H1 (cell line): ENCODE data around the gene RDH16. TPM values are rescaled to one million over a fixed set of nuclear protein-coding genes. Genes with fewer than 3 reads are reported as not detected.

ENCODE experiments used
- CTCF ChIA-PET: fragments of 300-600 bp; sonication (Branson Sonifier 250); formaldehyde crosslinking; loops from one replicate; lab custom pipeline; 2021; ENCODE audit not compliant: partially characterized antibody; lab: Charles Lee
- POLR2A ChIA-PET: fragments of 300-600 bp; sonication (Branson Sonifier 250); formaldehyde crosslinking; loops from one replicate; lab custom pipeline; 2021; ENCODE audit warnings: inconsistent platforms; ENCODE audit not compliant: partially characterized antibody; lab: Charles Lee
- DNase-seq, 2 experiments: peaks; one replicate each; pipeline versions ENCODE4 v3.0.0 to v3.0.0-alpha.2; 2010 to 2022; ENCODE audit warnings: low spot score in 2 of 2, low read depth in 1 of 2, mixed read lengths in 1 of 2
- FAIRE-seq: peaks from 2 replicates; lab custom pipeline; 2011; peaks lifted over from hg19 to GRCh38; lab: Jason Lieb, UNC
- H2AFZ ChIP-seq: 2 replicates; pipeline ENCODE4 v1.8.1; 2012; ENCODE audit warnings: low read length, inconsistent platforms
- H2AK5ac ChIP-seq: 2 replicates; pipeline ENCODE4 v1.6.1; 2013; ENCODE audit warnings: low read depth, low read length
- H2BK120ac ChIP-seq: replicated peaks from 2 replicates; pipeline ENCODE3; 2013; ENCODE audit warnings: low read depth, low read length, inconsistent platforms
- H2BK12ac ChIP-seq: 2 replicates; pipeline ENCODE4 v1.6.1; 2013; ENCODE audit warnings: low read depth, low read length
- H2BK15ac ChIP-seq: 2 replicates; pipeline ENCODE4 v1.6.1; 2013; ENCODE audit warnings: low read length
- H2BK20ac ChIP-seq: 2 replicates; pipeline ENCODE4 v1.6.1; 2013; ENCODE audit warnings: low read length
- H2BK5ac ChIP-seq: 2 replicates; pipeline ENCODE4 v1.6.1; 2013; ENCODE audit warnings: low read depth, low read length
- H3K14ac ChIP-seq: 2 replicates; pipeline ENCODE4 v1.6.1; 2013; ENCODE audit warnings: inconsistent platforms; ENCODE audit not compliant: insufficient read length
- H3K18ac ChIP-seq: 2 replicates; pipeline ENCODE4 v1.6.1; 2013; ENCODE audit warnings: low read length; ENCODE audit errors: extremely low read depth
- H3K23ac ChIP-seq: 2 replicates; pipeline ENCODE4 v1.6.1; 2013; ENCODE audit warnings: inconsistent platforms; ENCODE audit not compliant: insufficient read length
- H3K23me2 ChIP-seq: 2 replicates; pipeline ENCODE4 v1.6.1; 2013; ENCODE audit warnings: low read depth, low read length
- H3K27ac ChIP-seq: 2 replicates; pipeline ENCODE4 v1.6.1; 2011; ENCODE audit warnings: low read depth, low read length, inconsistent platforms
- H3K27me3 ChIP-seq, 4 experiments: replicated peaks in 1 of 4; 1 replicate in 1 of 4; 2 replicates in 3 of 4; pipeline versions ENCODE4 v1.6.1 to v1.8.1; 2011 to 2013; ENCODE audit warnings: low read length in 3 of 4, mild to moderate bottlenecking in 3 of 4, inconsistent platforms in 2 of 4, mixed read lengths in 2 of 4, moderate library complexity in 1 of 4; ENCODE audit not compliant: control insufficient read depth in 3 of 4, insufficient read depth in 3 of 4; ENCODE audit errors: extremely low read depth in 1 of 4
- H3K36me3 ChIP-seq, 4 experiments: 2 replicates each; pipeline versions ENCODE4 v1.6.1 to v1.8.1; 2011 to 2013; ENCODE audit warnings: mild to moderate bottlenecking in 4 of 4, low read length in 3 of 4, moderate library complexity in 2 of 4, control low read depth in 1 of 4, inconsistent platforms in 1 of 4; ENCODE audit not compliant: insufficient read depth in 4 of 4, control insufficient read depth in 2 of 4
- H3K4ac ChIP-seq: replicated peaks from 2 replicates; pipeline ENCODE3; 2013; ENCODE audit warnings: low read length, low read depth, mixed read lengths, inconsistent platforms; ENCODE audit not compliant: insufficient read length
- H3K4me1 ChIP-seq, 4 experiments: replicated peaks in 1 of 4; 1 replicate in 1 of 4; 2 replicates in 3 of 4; pipeline versions ENCODE4 v1.6.1 to v1.8.1; 2011 to 2013; ENCODE audit warnings: low read length in 3 of 4, inconsistent platforms in 2 of 4, mixed read lengths in 1 of 4; ENCODE audit not compliant: insufficient read depth in 4 of 4, control insufficient read depth in 3 of 4
- H3K4me2 ChIP-seq, 2 experiments: 2 replicates each; pipeline versions ENCODE4 v1.6.1 to v1.8.1; 2011 to 2013; ENCODE audit warnings: low read depth in 2 of 2, low read length in 2 of 2, control low read depth in 1 of 2, inconsistent platforms in 1 of 2, mild to moderate bottlenecking in 1 of 2; ENCODE audit not compliant: insufficient read depth in 1 of 2
- H3K4me3 ChIP-seq, 4 experiments: fragments of 200-600, 300-600 bp in 1 of 4; sonication (generic), shearing (Covaris generic), sonication (Bioruptor Twin) in 1 of 4; 2 replicates each; pipeline versions ENCODE4 v1.5.1 to v1.8.1; 2011 to 2016; ENCODE audit warnings: low read length in 4 of 4, low read depth in 3 of 4, control low read depth in 2 of 4, inconsistent platforms in 2 of 4, mild to moderate bottlenecking in 2 of 4, mixed read lengths in 1 of 4, moderate library complexity in 1 of 4; ENCODE audit not compliant: insufficient read depth in 2 of 4; ENCODE audit errors: extremely low read depth in 1 of 4
- H3K56ac ChIP-seq: replicated peaks from 2 replicates; pipeline ENCODE3; 2013; ENCODE audit warnings: low read depth, mild to moderate bottlenecking, mixed read lengths, low read length, inconsistent platforms; ENCODE audit not compliant: insufficient read length
- H3K79me1 ChIP-seq: 2 replicates; pipeline ENCODE4 v1.6.1; 2013; ENCODE audit warnings: low read depth, low read length, control low read depth
- H3K79me2 ChIP-seq, 2 experiments: 2 replicates each; pipeline versions ENCODE4 v1.6.1 to v1.8.1; 2012 to 2013; ENCODE audit warnings: low read length in 2 of 2, mild to moderate bottlenecking in 2 of 2, inconsistent platforms in 1 of 2; ENCODE audit not compliant: insufficient read depth in 2 of 2, control insufficient read depth in 1 of 2
- H3K9ac ChIP-seq, 4 experiments: replicated peaks in 1 of 4; 1 replicate in 1 of 4; 2 replicates in 3 of 4; pipeline versions ENCODE4 v1.6.1 to v1.8.1; 2011 to 2013; ENCODE audit warnings: low read depth in 3 of 4, low read length in 3 of 4, control low read depth in 2 of 4, mild to moderate bottlenecking in 2 of 4, moderate library complexity in 2 of 4, inconsistent platforms in 1 of 4; ENCODE audit errors: extremely low read depth in 1 of 4
- H3K9me3 ChIP-seq, 2 experiments: 2 replicates each; pipeline versions ENCODE4 v1.6.1 to v1.8.1; 2012 to 2013; ENCODE audit warnings: mild to moderate bottlenecking in 2 of 2, moderate library complexity in 2 of 2, control low read depth in 1 of 2, inconsistent platforms in 1 of 2, low read depth in 1 of 2, low read length in 1 of 2, mixed read lengths in 1 of 2; ENCODE audit not compliant: insufficient read depth in 2 of 2
- H4K20me1 ChIP-seq, 2 experiments: replicated peaks in 1 of 2; 2 replicates each; pipeline versions ENCODE3 to v1.8.1; 2011 to 2013; ENCODE audit warnings: inconsistent platforms in 2 of 2, low read length in 2 of 2, mild to moderate bottlenecking in 1 of 2; ENCODE audit not compliant: insufficient read depth in 2 of 2, control insufficient read depth in 1 of 2
- H4K5ac ChIP-seq: 2 replicates; pipeline ENCODE4 v1.6.1; 2013; ENCODE audit warnings: low read length, low read depth, mixed read lengths, inconsistent platforms; ENCODE audit not compliant: insufficient read length
- H4K8ac ChIP-seq: 2 replicates; pipeline ENCODE4 v1.8.0; 2013; ENCODE audit warnings: mild to moderate bottlenecking, moderate library complexity, low read length, inconsistent platforms; ENCODE audit not compliant: insufficient read depth; ENCODE audit errors: extremely low read depth
- H4K91ac ChIP-seq: replicated peaks from 2 replicates; pipeline ENCODE3; 2013; ENCODE audit warnings: low read length, mixed read lengths, inconsistent platforms; ENCODE audit not compliant: insufficient read length
- BACH1 ChIP-seq: IDR thresholded peaks from 2 replicates; pipeline ENCODE4 v1.6.1; 2012; ENCODE audit warnings: low read length, improper control_type of control experiment
- CREB1 ChIP-seq: IDR thresholded peaks from 2 replicates; pipeline ENCODE4 v1.6.1; 2012; ENCODE audit warnings: inconsistent platforms
- EGR1 ChIP-seq: IDR thresholded peaks from 2 replicates; pipeline ENCODE4 v1.6.1; 2011; ENCODE audit warnings: low read depth, low read length, borderline replicate concordance
- PHF8 ChIP-seq: fragments of 200-600 bp; sonication (generic); conservative IDR thresholded peaks from 2 replicates; pipeline ENCODE4 v1.7.1; 2012; ENCODE audit warnings: low read depth, mild to moderate bottlenecking, inconsistent platforms, low read length, moderate library complexity
- RNF2 ChIP-seq: fragments of 200-900, 300-1000 bp; sonication (generic); IDR thresholded peaks from 2 replicates; pipeline ENCODE4 v1.7.1; 2016; ENCODE audit warnings: borderline replicate concordance, low read depth, mild to moderate bottlenecking, antibody characterized with exemption, low read length; ENCODE audit not compliant: poor library complexity, severe bottlenecking; ENCODE audit errors: missing control alignments
- SAP30 ChIP-seq: fragments of 300-600 bp; sonication (generic); IDR thresholded peaks from 2 replicates; pipeline ENCODE4 v1.7.1; 2012; ENCODE audit warnings: low read length, moderate library complexity, mild to moderate bottlenecking, inconsistent platforms; ENCODE audit not compliant: insufficient read depth, insufficient replicate concordance
- SIN3A ChIP-seq, 2 experiments: IDR thresholded peaks in 1 of 2; conservative IDR thresholded peaks in 1 of 2; 2 replicates each; pipeline ENCODE4 v1.6.1; 2011 to 2012; ENCODE audit warnings: low read length in 2 of 2, improper control_type of control experiment in 1 of 2, low read depth in 1 of 2, mild to moderate bottlenecking in 1 of 2
- TAF1 ChIP-seq: IDR thresholded peaks from 2 replicates; pipeline ENCODE4 v1.6.1; 2011; ENCODE audit warnings: mild to moderate bottlenecking, low read depth, low read length
- TBP ChIP-seq: IDR thresholded peaks from 2 replicates; pipeline ENCODE4 v1.6.1; 2011; ENCODE audit warnings: low read depth, low read length, improper control_type of control experiment
- TEAD4 ChIP-seq: IDR thresholded peaks from 2 replicates; pipeline ENCODE4 v1.6.1; 2012; ENCODE audit warnings: low read depth, low read length, inconsistent platforms, mixed read lengths
- WGBS, 2 experiments: shearing (Covaris generic) in 1 of 2; methylation state at CpG; one replicate each; pipeline versions ENCODE4 v1.1.6 to v1.1.7; 2013 to 2015; ENCODE audit warnings: low lambda C conversion rate in 2 of 2, mixed read lengths in 2 of 2, inconsistent platforms in 1 of 2, low coverage in 1 of 2, missing lambda C conversion rate in 1 of 2; ENCODE audit not compliant: insufficient replicate concordance in 2 of 2, insufficient coverage in 1 of 2, insufficient read length in 1 of 2; ENCODE audit errors: extremely low coverage in 1 of 2, missing lambda C conversion rate in 1 of 2; 5-methylcytosine and 5-hydroxymethylcytosine counted together
- polyA plus RNA-seq, 7 experiments: library from polyadenylated mRNA; depleted of rRNA in 3 of 7; stranded (reverse) in 5 of 7; unstranded in 2 of 7; fragments of >200 nt in 5 of 7; fragments of 200-250 nt in 2 of 7; gene quantifications; 1 replicate in 5 of 7; 2 replicates in 1 of 7; 4 replicates in 1 of 7; pipeline versions ENCODE4 v1.2.1 to v1.2.3, GENCODE V29; 2011 to 2013; ENCODE audit warnings: missing spikeins in 2 of 7, mixed read lengths in 2 of 7
- total RNA-seq: library from RNA; stranded (reverse); fragmentation: NEBNext Ultra II Directional; extraction: Animal tissue kit (Norgen Biotek cat#: 25700); gene quantifications from 2 replicates; pipeline ENCODE4 v1.2.1, GENCODE V29; 2021
- TF ChIP-seq, protein P1 (sequence below), 3 experiments: IDR thresholded peaks; 1 replicate in 2 of 3; 2 replicates in 1 of 3; pipeline versions ENCODE4 v1.5.1 to v1.6.1; 2011; ENCODE audit warnings: low read length in 3 of 3, mild to moderate bottlenecking in 3 of 3, inconsistent platforms in 2 of 3, low read depth in 1 of 3, moderate library complexity in 1 of 3; ENCODE audit not compliant: insufficient read depth in 1 of 3; ENCODE audit errors: control extremely low read depth in 1 of 3

The RDH16 gene
- total and polyA plus RNA-seq, 2 of the 8 experiments (the other 6 are each of a cell fraction or from before 2014, with no cell fraction given), result 0.30 to 0.79 TPM

DNA sequence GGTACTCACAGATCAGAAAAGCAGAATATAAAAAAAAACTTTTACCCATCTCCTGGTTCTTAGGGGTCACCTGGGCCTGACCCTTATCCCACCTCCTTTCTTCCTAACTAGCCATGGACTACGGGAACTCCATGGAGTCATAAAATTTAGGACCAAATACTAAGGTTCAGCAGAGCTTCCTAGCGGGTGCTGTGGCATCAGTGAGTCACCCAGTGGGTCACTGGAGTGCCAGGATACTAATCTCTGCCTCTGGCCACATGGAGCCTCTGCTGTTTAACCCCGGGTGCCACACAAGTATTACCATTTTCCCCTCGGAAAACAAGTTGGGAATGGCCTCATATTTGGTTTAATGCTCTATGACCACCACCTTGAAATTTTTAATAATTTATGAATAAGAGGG lies 42.0 kb upstream of the RDH16 start:
- Histone ChIP-seq H3K56ac (no peak overlapping the region), H2BK12ac (no peak overlapping the region), H4K5ac (no peak overlapping the region), H3K4me3 (no peak overlapping the region), H3K18ac (no peak overlapping the region), H3K79me1 (peaks cover 14% of the 10 kb centered on the region), H2AFZ (no peak overlapping the region), H3K79me2 (peaks cover 0 to 56% of the 10 kb centered on the region in 2 experiments; a peak in 3 of 4 replicates), H3K4ac (no peak overlapping the region), H4K8ac (no peak overlapping the region), H3K23me2 (no peaks in the 10 kb centered on the region), H3K9ac (no peak overlapping the region), H3K4me1 (no peaks in the 10 kb centered on the region), H3K27ac (no peak overlapping the region), H2AK5ac (no peak overlapping the region), H3K27me3 (no peaks in the 10 kb centered on the region), H3K14ac (no peak overlapping the region), H2BK15ac (no peak overlapping the region), H2BK20ac (no peak overlapping the region), H4K20me1 (peaks cover 3 to 15% of the 10 kb centered on the region in 2 experiments), H3K9me3 (no peaks in the 10 kb centered on the region), H3K23ac (no peak overlapping the region), H2BK5ac (no peak overlapping the region), H3K36me3 (peaks cover 27 to 39% (median 32%) of the 10 kb centered on the region in 4 experiments), H3K4me2 (no peak overlapping the region), H4K91ac (no peak overlapping the region), H2BK120ac (no peak overlapping the region)
- 88% methylated on average over 4 of the region's 4 CpGs; no CpG with 5 or more reads in 1 of the 2 experiments for WGBS, 2 experiments
- FAIRE-seq (no peak), DNase-seq (no peak)
- CTCF ChIA-PET, result interaction anchor here (0.6 to 10.6 kb wide), 11 partner anchors 7 to 388 kb away, joined by 3 to 187 read pairs (median 4); partner anchors contain the start of gene HSD17B6
- POLR2A ChIA-PET, result interaction anchor here (2.1 kb wide), 1 partner anchor 8 kb away, joined by 5 read pairs; no protein-coding TSS in a partner anchor
- no peak for TF ChIP-seq PHF8
- no peak for TF ChIP-seq SAP30
- TF ChIP-seq BACH1, result no peak
- no peak for TF ChIP-seq RNF2
- no peak for TF ChIP-seq SIN3A (conservative IDR thresholded peaks at IDR 0.05 in 1 of 2, IDR thresholded peaks at IDR 0.05 in 1 of 2; ENCODE audit: low read depth in 1 of 2, low read length in 2 of 2)
- TF ChIP-seq TEAD4, result no peak
- TF ChIP-seq, protein P1, sequence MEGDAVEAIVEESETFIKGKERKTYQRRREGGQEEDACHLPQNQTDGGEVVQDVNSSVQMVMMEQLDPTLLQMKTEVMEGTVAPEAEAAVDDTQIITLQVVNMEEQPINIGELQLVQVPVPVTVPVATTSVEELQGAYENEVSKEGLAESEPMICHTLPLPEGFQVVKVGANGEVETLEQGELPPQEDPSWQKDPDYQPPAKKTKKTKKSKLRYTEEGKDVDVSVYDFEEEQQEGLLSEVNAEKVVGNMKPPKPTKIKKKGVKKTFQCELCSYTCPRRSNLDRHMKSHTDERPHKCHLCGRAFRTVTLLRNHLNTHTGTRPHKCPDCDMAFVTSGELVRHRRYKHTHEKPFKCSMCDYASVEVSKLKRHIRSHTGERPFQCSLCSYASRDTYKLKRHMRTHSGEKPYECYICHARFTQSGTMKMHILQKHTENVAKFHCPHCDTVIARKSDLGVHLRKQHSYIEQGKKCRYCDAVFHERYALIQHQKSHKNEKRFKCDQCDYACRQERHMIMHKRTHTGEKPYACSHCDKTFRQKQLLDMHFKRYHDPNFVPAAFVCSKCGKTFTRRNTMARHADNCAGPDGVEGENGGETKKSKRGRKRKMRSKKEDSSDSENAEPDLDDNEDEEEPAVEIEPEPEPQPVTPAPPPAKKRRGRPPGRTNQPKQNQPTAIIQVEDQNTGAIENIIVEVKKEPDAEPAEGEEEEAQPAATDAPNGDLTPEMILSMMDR (IDR thresholded peaks at IDR 0.05; ENCODE audit: control extremely low read depth in 1 of 3, insufficient read depth in 1 of 3, low read depth in 1 of 3, low read length in 3 of 3), result no peak
- TF ChIP-seq CREB1, result no peak
- no peak for TF ChIP-seq TBP
- TF ChIP-seq EGR1, result no peak
- TF ChIP-seq TAF1, result no peak
